B cell (primary cell): ENCODE measurements around the gene TIMELESS.

Source experiments
- CTCF ChIP-seq: fragments of 200-600 bp; IDR thresholded peaks from one replicate; pipeline ENCODE4 v1.8.0; 2022; ENCODE audit warnings: antibody characterized with exemption, mild to moderate bottlenecking
- EZH2 ChIP-seq: IDR thresholded peaks from 2 replicates; pipeline ENCODE4 v1.6.1; 2012; ENCODE audit warnings: borderline replicate concordance, low read depth, mild to moderate bottlenecking, moderate library complexity, low read length; ENCODE audit not compliant: insufficient read depth, poor library complexity, severe bottlenecking

- TF ChIP-seq CTCF (no peak), EZH2 (no peak)
These were observed 17.4 kb downstream of the TIMELESS start for GRCh38 chr12:56431850-56432249.
